ENCODE measurements around the gene DGKQ.
"Not testable (repeated sequence)": the region's sequence is repeated elsewhere in the genome, so short reads cannot be mapped to it uniquely, and the experiment has no call there.

- TF ChIP-seq ZBTB33 (IDR thresholded peaks at IDR 0.05; ENCODE audit: borderline replicate concordance, low read depth); SMC3 (IDR thresholded peaks at IDR 0.05; ENCODE audit: low read depth, low read length); CTCF (IDR thresholded peaks at IDR 0.05); REST (IDR thresholded peaks at IDR 0.05; ENCODE audit: low read depth, low read length); TCF12 (IDR thresholded peaks at IDR 0.05); MXI1 (IDR thresholded peaks at IDR 0.05; ENCODE audit: low read depth, low read length); JUND (IDR thresholded peaks at IDR 0.05); NRF1 (IDR thresholded peaks at IDR 0.05; ENCODE audit: low read depth, low read length); EP300 (IDR thresholded peaks at IDR 0.05; ENCODE audit: borderline replicate concordance in 1 of 2, low read depth in 1 of 2, low read length in 1 of 2); RAD21 (IDR thresholded peaks at IDR 0.05; ENCODE audit: low read length); POLR2AphosphoS5 (IDR thresholded peaks at IDR 0.05; ENCODE audit: low read depth, low read length); RCOR1 (IDR thresholded peaks at IDR 0.05; ENCODE audit: low read length); CHD2 (IDR thresholded peaks at IDR 0.05; ENCODE audit: low read length, partially characterized antibody); TEAD4 (IDR thresholded peaks at IDR 0.05; ENCODE audit: borderline replicate concordance, insufficient read depth): not testable (repeated sequence)
Measured at GRCh38 chr4:919004-919680, 54.2 kb downstream of the DGKQ start.
